Measurements from ENCODE around the gene RBMS1. TPM values are rescaled to one million over a fixed set of nuclear protein-coding genes. Genes with fewer than 3 reads are reported as not detected.

The RBMS1 gene
- total and polyA plus RNA-seq, 2 of the 13 experiments (the other 11 are each of a cell fraction or from before 2014, with no cell fraction given) = 55.5 to 110 TPM

DNA sequence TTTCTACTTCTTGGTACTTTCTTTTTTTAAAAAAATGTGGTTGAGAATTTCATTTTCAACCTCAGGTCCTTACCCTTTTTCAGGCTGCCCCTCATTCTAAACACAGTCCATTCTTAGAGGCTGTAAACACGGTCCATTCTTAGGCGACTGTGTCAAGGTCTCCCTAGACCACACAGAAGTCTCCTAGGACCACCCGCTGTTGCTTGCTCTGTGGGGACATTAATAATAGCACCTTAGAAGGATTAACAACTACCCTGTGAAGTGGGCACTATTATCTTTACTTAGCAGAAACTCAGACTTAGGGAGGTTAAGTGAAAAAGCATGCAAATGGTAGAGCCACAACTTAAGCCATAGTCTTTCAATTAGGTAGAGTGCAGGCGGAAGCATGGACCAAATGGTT, 91.7 kb downstream of the RBMS1 start (continued):
- TF ChIP-seq, protein P1, sequence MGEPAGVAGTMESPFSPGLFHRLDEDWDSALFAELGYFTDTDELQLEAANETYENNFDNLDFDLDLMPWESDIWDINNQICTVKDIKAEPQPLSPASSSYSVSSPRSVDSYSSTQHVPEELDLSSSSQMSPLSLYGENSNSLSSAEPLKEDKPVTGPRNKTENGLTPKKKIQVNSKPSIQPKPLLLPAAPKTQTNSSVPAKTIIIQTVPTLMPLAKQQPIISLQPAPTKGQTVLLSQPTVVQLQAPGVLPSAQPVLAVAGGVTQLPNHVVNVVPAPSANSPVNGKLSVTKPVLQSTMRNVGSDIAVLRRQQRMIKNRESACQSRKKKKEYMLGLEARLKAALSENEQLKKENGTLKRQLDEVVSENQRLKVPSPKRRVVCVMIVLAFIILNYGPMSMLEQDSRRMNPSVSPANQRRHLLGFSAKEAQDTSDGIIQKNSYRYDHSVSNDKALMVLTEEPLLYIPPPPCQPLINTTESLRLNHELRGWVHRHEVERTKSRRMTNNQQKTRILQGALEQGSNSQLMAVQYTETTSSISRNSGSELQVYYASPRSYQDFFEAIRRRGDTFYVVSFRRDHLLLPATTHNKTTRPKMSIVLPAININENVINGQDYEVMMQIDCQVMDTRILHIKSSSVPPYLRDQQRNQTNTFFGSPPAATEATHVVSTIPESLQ (CRISPR knock-in tag; conservative IDR thresholded peaks at IDR 0.05) = no peak
- no peak for TF ChIP-seq ARHGAP35 (CRISPR knock-in tag; IDR thresholded peaks at IDR 0.05; ENCODE audit: borderline replicate concordance)
- no peak for TF ChIP-seq ATRX (CRISPR knock-in tag; IDR thresholded peaks at IDR 0.05; ENCODE audit: borderline replicate concordance)
- TF ChIP-seq SIX1 (CRISPR knock-in tag; IDR thresholded peaks at IDR 0.05; ENCODE audit: borderline replicate concordance) = no peak
- TF ChIP-seq TCF7 (IDR thresholded peaks at IDR 0.05; ENCODE audit: low read depth) = no peak
- no peak for TF ChIP-seq KDM5B (CRISPR knock-in tag; IDR thresholded peaks at IDR 0.05; ENCODE audit: borderline replicate concordance)
- TF ChIP-seq, protein P2, sequence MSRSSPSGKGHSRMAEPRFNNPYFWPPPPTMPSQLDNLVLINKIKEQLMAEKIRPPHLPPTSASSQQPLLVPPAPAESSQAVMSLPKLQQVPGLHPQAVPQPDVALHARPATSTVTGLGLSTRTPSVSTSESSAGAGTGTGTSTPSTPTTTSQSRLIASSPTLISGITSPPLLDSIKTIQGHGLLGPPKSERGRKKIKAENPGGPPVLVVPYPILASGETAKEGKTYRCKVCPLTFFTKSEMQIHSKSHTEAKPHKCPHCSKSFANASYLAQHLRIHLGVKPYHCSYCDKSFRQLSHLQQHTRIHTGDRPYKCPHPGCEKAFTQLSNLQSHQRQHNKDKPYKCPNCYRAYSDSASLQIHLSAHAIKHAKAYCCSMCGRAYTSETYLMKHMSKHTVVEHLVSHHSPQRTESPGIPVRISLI (CRISPR knock-in tag; IDR thresholded peaks at IDR 0.05; ENCODE audit: borderline replicate concordance) = no peak
- TF ChIP-seq HNF4A (CRISPR knock-in tag; IDR thresholded peaks at IDR 0.05) = no peak
- TF ChIP-seq, protein P3, sequence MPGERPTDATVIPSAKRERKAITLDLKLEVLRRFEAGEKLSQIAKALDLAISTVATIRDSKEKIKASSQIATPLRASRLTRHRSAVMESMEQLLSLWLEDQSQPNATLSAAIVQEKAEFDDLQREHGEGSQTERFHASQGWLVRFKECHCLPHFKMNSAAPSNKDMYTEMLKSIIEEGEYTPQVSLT (CRISPR knock-in tag; IDR thresholded peaks at IDR 0.05; ENCODE audit: borderline replicate concordance, low read depth) = no peak
- no peak for TF ChIP-seq SP5 (CRISPR knock-in tag; IDR thresholded peaks at IDR 0.05; ENCODE audit: borderline replicate concordance, low read depth)
- no peak for TF ChIP-seq EHMT2 (IDR thresholded peaks at IDR 0.05; ENCODE audit: borderline replicate concordance, low read depth, low read length)

Measured in HepG2 (cell line).